Neural cell (in vitro differentiated cells): ENCODE measurements around the gene TUBB1. TPM values are rescaled to one million over a fixed set of nuclear protein-coding genes. Genes with fewer than 3 reads are reported as not detected.
"Not testable (repeated sequence)": the region's sequence is repeated elsewhere in the genome, so short reads cannot be mapped to it uniquely, and the experiment has no call there.

Experiments
- H2AFZ ChIP-seq: fragments of 200-600, 300-800 bp; sonication (generic), shearing (Covaris generic); 2 replicates; pipeline ENCODE4 v1.6.0; 2014; ENCODE audit warnings: low read depth, mild to moderate bottlenecking, antibody characterized with exemption, low read length, moderate library complexity
- H3F3A ChIP-seq: fragments of 200-600 bp; shearing (Covaris generic); 2 replicates; pipeline ENCODE4 v1.6.1; 2016; ENCODE audit warnings: mild to moderate bottlenecking, moderate library complexity, mixed read lengths, antibody characterized with exemption, low read length; ENCODE audit not compliant: insufficient read depth, poor library complexity, severe bottlenecking
- H3K27ac ChIP-seq: fragments of 200-600, 300-800 bp; sonication (generic), shearing (Covaris generic); 2 replicates; pipeline ENCODE4 v1.5.1; 2014; ENCODE audit warnings: mild to moderate bottlenecking, low read length, moderate library complexity
- H3K27me3 ChIP-seq: fragments of 300-800, 200-600 bp; sonication (generic), shearing (Covaris generic); 2 replicates; pipeline ENCODE4 v1.6.0; 2014; ENCODE audit warnings: mild to moderate bottlenecking, low read depth, low read length, moderate library complexity; ENCODE audit not compliant: insufficient read depth
- H3K36me3 ChIP-seq: fragments of 300-800, 200-600 bp; sonication (generic), shearing (Covaris generic); 2 replicates; pipeline ENCODE4 v1.5.1; 2014; ENCODE audit warnings: mild to moderate bottlenecking, antibody characterized with exemption, low read length, moderate library complexity; ENCODE audit not compliant: insufficient read depth
- H3K4me2 ChIP-seq: fragments of 300-800, 200-600 bp; sonication (generic), shearing (Covaris generic); 2 replicates; pipeline ENCODE4 v1.6.0; 2014; ENCODE audit warnings: mild to moderate bottlenecking, low read length
- H3K4me3 ChIP-seq: fragments of 300-800, 200-600 bp; sonication (generic), shearing (Covaris generic); 2 replicates; pipeline ENCODE4 v1.5.1; 2014; ENCODE audit warnings: mild to moderate bottlenecking, low read length, moderate library complexity
- H3K79me2 ChIP-seq: fragments of 200-600 bp; shearing (Covaris generic); replicated peaks from 2 replicates; pipeline ENCODE4 v1.6.0; 2014; ENCODE audit warnings: mild to moderate bottlenecking, low read length, moderate library complexity; ENCODE audit not compliant: insufficient read depth
- H3K9ac ChIP-seq: fragments of 300-800, 200-600 bp; sonication (generic), shearing (Covaris generic); 2 replicates; pipeline ENCODE4 v1.6.1; 2016; ENCODE audit warnings: mild to moderate bottlenecking, low read length, mixed read lengths
- H3K9me2 ChIP-seq: fragments of 200-600 bp; shearing (Covaris generic); 2 replicates; pipeline ENCODE4 v1.6.1; 2016; ENCODE audit warnings: mild to moderate bottlenecking, low read length, mixed read lengths; ENCODE audit not compliant: insufficient read depth
- H3K9me3 ChIP-seq: fragments of 200-600, 300-800 bp; sonication (generic), shearing (Covaris generic); 2 replicates; pipeline ENCODE4 v1.6.1; 2016; ENCODE audit warnings: mild to moderate bottlenecking, mixed run types, low read length, moderate library complexity, mixed read lengths
- H4K20me1 ChIP-seq: fragments of 200-600 bp; shearing (Covaris generic); 2 replicates; pipeline ENCODE4 v1.6.1; 2016; ENCODE audit warnings: mild to moderate bottlenecking, mixed run types; ENCODE audit not compliant: insufficient read depth
- EP300 ChIP-seq: fragments of 450-650 bp; conservative IDR thresholded peaks from 2 replicates; pipeline ENCODE4 v1.6.1; 2014; ENCODE audit warnings: antibody characterized with exemption, mild to moderate bottlenecking, moderate library complexity; ENCODE audit not compliant: poor library complexity, severe bottlenecking
- EZH2 ChIP-seq: fragments of 200-600, 300-800 bp; shearing (Covaris generic), sonication (generic); IDR thresholded peaks from 2 replicates; pipeline ENCODE4 v1.6.1; 2014; ENCODE audit warnings: antibody characterized with exemption, low read length, borderline replicate concordance, mild to moderate bottlenecking; ENCODE audit not compliant: insufficient read depth, poor library complexity, severe bottlenecking
- MXI1 ChIP-seq: fragments of 450-650 bp; conservative IDR thresholded peaks from 2 replicates; pipeline ENCODE4 v1.6.1; 2014; ENCODE audit warnings: antibody characterized with exemption, mild to moderate bottlenecking; ENCODE audit not compliant: poor library complexity, severe bottlenecking
- POLR2AphosphoS5 ChIP-seq: IDR thresholded peaks from 2 replicates; pipeline ENCODE4 v1.6.1; 2012
- RAD21 ChIP-seq: fragments of 450-650 bp; conservative IDR thresholded peaks from 2 replicates; pipeline ENCODE4 v1.6.1; 2014; ENCODE audit warnings: antibody characterized with exemption, mild to moderate bottlenecking, moderate library complexity
- SMC3 ChIP-seq: fragments of 450-650 bp; conservative IDR thresholded peaks from 2 replicates; pipeline ENCODE4 v1.6.1; 2014; ENCODE audit warnings: antibody characterized with exemption, mild to moderate bottlenecking, moderate library complexity; ENCODE audit not compliant: poor library complexity
- TAF1 ChIP-seq: IDR thresholded peaks from 2 replicates; pipeline ENCODE4 v1.6.1; 2012; ENCODE audit warnings: low read depth
- polyA plus RNA-seq: library from polyadenylated mRNA; depleted of rRNA; stranded (reverse); fragments of >200 nt; gene quantifications from 2 replicates; pipeline ENCODE4 v1.2.3, GENCODE V29; 2014
- TF ChIP-seq, protein P1 (sequence below): fragments of 450-650 bp; IDR thresholded peaks from 2 replicates; pipeline ENCODE4 v1.5.1; 2014; ENCODE audit warnings: antibody characterized with exemption, mild to moderate bottlenecking, moderate library complexity; ENCODE audit not compliant: poor library complexity, severe bottlenecking
- TF ChIP-seq, protein P2 (sequence below): IDR thresholded peaks from 2 replicates; pipeline ENCODE4 v1.6.1; 2012; ENCODE audit warnings: borderline replicate concordance

Gene TUBB1
- polyA plus RNA-seq, 1 donor from 2014 or later = not detected

DNA sequence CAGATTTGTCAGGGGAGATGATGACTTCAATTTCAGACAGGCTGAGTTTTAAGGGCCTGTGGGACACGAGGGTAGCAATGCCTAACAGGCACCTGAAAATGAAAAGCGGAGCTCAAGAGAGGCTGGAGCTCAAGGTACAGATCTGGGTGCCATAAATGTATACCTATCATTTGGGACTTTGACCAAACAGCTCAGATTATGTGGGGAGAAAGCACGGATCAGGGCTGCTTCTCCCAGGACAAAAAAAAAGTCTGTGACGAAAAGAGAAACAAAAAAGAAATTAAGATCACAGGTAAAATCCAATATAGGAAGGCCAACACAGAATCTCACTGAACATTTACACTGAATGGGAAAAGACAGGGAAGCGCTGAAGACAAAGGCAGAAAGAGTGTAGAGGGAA lies 21.4 kb downstream of the TUBB1 start:
- H3K4me3 ChIP-seq = no peak overlapping the region
- H3K9me3 ChIP-seq = no peaks in the 10 kb centered on the region
- H3F3A ChIP-seq = no peaks in the 10 kb centered on the region
- TF ChIP-seq RAD21 = no peak
- no peak for TF ChIP-seq EP300
- TF ChIP-seq SMC3 = no peak
- TF ChIP-seq, protein P1, sequence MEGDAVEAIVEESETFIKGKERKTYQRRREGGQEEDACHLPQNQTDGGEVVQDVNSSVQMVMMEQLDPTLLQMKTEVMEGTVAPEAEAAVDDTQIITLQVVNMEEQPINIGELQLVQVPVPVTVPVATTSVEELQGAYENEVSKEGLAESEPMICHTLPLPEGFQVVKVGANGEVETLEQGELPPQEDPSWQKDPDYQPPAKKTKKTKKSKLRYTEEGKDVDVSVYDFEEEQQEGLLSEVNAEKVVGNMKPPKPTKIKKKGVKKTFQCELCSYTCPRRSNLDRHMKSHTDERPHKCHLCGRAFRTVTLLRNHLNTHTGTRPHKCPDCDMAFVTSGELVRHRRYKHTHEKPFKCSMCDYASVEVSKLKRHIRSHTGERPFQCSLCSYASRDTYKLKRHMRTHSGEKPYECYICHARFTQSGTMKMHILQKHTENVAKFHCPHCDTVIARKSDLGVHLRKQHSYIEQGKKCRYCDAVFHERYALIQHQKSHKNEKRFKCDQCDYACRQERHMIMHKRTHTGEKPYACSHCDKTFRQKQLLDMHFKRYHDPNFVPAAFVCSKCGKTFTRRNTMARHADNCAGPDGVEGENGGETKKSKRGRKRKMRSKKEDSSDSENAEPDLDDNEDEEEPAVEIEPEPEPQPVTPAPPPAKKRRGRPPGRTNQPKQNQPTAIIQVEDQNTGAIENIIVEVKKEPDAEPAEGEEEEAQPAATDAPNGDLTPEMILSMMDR = no peak
- no peak for TF ChIP-seq TAF1
- TF ChIP-seq EZH2 = no peak
- TF ChIP-seq, protein P2, sequence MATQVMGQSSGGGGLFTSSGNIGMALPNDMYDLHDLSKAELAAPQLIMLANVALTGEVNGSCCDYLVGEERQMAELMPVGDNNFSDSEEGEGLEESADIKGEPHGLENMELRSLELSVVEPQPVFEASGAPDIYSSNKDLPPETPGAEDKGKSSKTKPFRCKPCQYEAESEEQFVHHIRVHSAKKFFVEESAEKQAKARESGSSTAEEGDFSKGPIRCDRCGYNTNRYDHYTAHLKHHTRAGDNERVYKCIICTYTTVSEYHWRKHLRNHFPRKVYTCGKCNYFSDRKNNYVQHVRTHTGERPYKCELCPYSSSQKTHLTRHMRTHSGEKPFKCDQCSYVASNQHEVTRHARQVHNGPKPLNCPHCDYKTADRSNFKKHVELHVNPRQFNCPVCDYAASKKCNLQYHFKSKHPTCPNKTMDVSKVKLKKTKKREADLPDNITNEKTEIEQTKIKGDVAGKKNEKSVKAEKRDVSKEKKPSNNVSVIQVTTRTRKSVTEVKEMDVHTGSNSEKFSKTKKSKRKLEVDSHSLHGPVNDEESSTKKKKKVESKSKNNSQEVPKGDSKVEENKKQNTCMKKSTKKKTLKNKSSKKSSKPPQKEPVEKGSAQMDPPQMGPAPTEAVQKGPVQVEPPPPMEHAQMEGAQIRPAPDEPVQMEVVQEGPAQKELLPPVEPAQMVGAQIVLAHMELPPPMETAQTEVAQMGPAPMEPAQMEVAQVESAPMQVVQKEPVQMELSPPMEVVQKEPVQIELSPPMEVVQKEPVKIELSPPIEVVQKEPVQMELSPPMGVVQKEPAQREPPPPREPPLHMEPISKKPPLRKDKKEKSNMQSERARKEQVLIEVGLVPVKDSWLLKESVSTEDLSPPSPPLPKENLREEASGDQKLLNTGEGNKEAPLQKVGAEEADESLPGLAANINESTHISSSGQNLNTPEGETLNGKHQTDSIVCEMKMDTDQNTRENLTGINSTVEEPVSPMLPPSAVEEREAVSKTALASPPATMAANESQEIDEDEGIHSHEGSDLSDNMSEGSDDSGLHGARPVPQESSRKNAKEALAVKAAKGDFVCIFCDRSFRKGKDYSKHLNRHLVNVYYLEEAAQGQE = no peak
- no peak for TF ChIP-seq MXI1
- TF ChIP-seq POLR2AphosphoS5 = no peak
- no peak overlapping the region for H3K27ac ChIP-seq
- H3K27me3 ChIP-seq = no peaks in the 10 kb centered on the region
- H3K9ac ChIP-seq = no peak overlapping the region
- H3K4me2 ChIP-seq = no peak overlapping the region
- no peaks in the 10 kb centered on the region for H3K36me3 ChIP-seq
- no peaks in the 10 kb centered on the region for H3K9me2 ChIP-seq
- H2AFZ ChIP-seq = no peak overlapping the region
- H3K79me2 ChIP-seq = no peaks in the 10 kb centered on the region
- no peaks in the 10 kb centered on the region for H4K20me1 ChIP-seq

DNA sequence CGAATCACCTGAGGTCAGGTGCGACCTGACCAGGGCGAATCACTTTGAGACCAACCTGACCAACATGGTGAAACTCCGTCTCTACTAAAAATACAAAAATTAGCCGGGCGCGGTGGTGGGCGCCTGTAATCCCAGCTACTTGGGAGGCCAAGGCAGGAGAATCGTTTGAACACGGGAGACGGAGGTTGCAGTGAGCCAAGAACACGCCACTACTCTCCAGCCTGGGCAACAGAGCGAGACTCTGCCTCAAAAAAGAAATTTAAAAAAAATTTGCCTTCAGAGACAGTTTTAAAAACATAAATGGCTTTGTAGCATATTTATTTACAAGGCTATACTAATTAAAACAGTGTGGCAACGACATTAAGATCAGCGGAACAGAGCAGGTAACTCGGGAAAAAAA lies 22.3 kb downstream of the TUBB1 start:
- not testable (repeated sequence) for H3K4me2 ChIP-seq, H3K9me2 ChIP-seq, H3F3A ChIP-seq, H3K27ac ChIP-seq, H3K36me3 ChIP-seq, H4K20me1 ChIP-seq, H2AFZ ChIP-seq, H3K9me3 ChIP-seq, H3K9ac ChIP-seq, H3K79me2 ChIP-seq, H3K27me3 ChIP-seq
- H3K4me3 ChIP-seq = peak overlapping the region; percentile 72
